ENCODE results near the gene KCNH8. TPM values are rescaled to one million over a fixed set of nuclear protein-coding genes. Genes with fewer than 3 reads are reported as not detected.

The KCNH8 gene
- polyA plus RNA-seq, 1 donor from 2014 or later = 28.9 TPM

- Histone ChIP-seq H3K9me3 (ENCODE audit: low read length) (no peaks in the 10 kb centered on the region), H3K9ac (ENCODE audit: low read length) (no peak overlapping the region), H3K36me3 (ENCODE audit: insufficient read depth, low read length) (no peaks in the 10 kb centered on the region), H3F3A (ENCODE audit: insufficient read depth, low read length, poor library complexity, severe bottlenecking) (no peaks in the 10 kb centered on the region), H3K27me3 (ENCODE audit: insufficient read depth, low read depth, low read length) (no peaks in the 10 kb centered on the region), H4K20me1 (ENCODE audit: insufficient read depth) (no peaks in the 10 kb centered on the region), H3K4me2 (ENCODE audit: low read length) (no peak overlapping the region), H3K9me2 (ENCODE audit: insufficient read depth, low read length) (no peaks in the 10 kb centered on the region), H2AFZ (ENCODE audit: low read depth, low read length) (no peak overlapping the region), H3K4me3 (ENCODE audit: low read length) (no peak overlapping the region), H3K27ac (ENCODE audit: low read length) (no peak overlapping the region), H3K79me2 (replicated peaks; ENCODE audit: insufficient read depth, low read length) (no peaks in the 10 kb centered on the region)
- no peak for TF ChIP-seq CTCF (IDR thresholded peaks at IDR 0.05; ENCODE audit: poor library complexity, severe bottlenecking)
These were observed 32.1 kb upstream of the KCNH8 start for GRCh38 chr3:19116239-19116638.

GRCh38 chr3:19124752-19125151 is 23.6 kb upstream of the KCNH8 start:
- no peak overlapping the region for H3K4me2 ChIP-seq (ENCODE audit: low read length)
- H3K27me3 ChIP-seq (ENCODE audit: insufficient read depth, low read depth, low read length) = no peaks in the 10 kb centered on the region
- H3K9ac ChIP-seq (ENCODE audit: low read length) = no peak overlapping the region
- no peaks in the 10 kb centered on the region for H3F3A ChIP-seq (ENCODE audit: insufficient read depth, low read length, poor library complexity, severe bottlenecking)
- no peaks in the 10 kb centered on the region for H3K36me3 ChIP-seq (ENCODE audit: insufficient read depth, low read length)
- TF ChIP-seq TAF1 (IDR thresholded peaks at IDR 0.05; ENCODE audit: low read depth) (no peak), RAD21 (conservative IDR thresholded peaks at IDR 0.05) (no peak), SMC3 (conservative IDR thresholded peaks at IDR 0.05; ENCODE audit: poor library complexity) (no peak), MXI1 (conservative IDR thresholded peaks at IDR 0.05; ENCODE audit: poor library complexity, severe bottlenecking) (no peak), EP300 (conservative IDR thresholded peaks at IDR 0.05; ENCODE audit: poor library complexity, severe bottlenecking) (no peak), POLR2AphosphoS5 (IDR thresholded peaks at IDR 0.05) (no peak), EZH2 (IDR thresholded peaks at IDR 0.05; ENCODE audit: borderline replicate concordance, insufficient read depth, low read length, poor library complexity, severe bottlenecking) (no peak), CTCF (IDR thresholded peaks at IDR 0.05; ENCODE audit: poor library complexity, severe bottlenecking) (no peak)
- TF ChIP-seq, protein P1, sequence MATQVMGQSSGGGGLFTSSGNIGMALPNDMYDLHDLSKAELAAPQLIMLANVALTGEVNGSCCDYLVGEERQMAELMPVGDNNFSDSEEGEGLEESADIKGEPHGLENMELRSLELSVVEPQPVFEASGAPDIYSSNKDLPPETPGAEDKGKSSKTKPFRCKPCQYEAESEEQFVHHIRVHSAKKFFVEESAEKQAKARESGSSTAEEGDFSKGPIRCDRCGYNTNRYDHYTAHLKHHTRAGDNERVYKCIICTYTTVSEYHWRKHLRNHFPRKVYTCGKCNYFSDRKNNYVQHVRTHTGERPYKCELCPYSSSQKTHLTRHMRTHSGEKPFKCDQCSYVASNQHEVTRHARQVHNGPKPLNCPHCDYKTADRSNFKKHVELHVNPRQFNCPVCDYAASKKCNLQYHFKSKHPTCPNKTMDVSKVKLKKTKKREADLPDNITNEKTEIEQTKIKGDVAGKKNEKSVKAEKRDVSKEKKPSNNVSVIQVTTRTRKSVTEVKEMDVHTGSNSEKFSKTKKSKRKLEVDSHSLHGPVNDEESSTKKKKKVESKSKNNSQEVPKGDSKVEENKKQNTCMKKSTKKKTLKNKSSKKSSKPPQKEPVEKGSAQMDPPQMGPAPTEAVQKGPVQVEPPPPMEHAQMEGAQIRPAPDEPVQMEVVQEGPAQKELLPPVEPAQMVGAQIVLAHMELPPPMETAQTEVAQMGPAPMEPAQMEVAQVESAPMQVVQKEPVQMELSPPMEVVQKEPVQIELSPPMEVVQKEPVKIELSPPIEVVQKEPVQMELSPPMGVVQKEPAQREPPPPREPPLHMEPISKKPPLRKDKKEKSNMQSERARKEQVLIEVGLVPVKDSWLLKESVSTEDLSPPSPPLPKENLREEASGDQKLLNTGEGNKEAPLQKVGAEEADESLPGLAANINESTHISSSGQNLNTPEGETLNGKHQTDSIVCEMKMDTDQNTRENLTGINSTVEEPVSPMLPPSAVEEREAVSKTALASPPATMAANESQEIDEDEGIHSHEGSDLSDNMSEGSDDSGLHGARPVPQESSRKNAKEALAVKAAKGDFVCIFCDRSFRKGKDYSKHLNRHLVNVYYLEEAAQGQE (IDR thresholded peaks at IDR 0.05; ENCODE audit: borderline replicate concordance) = no peak
- no peaks in the 10 kb centered on the region for H3K9me2 ChIP-seq (ENCODE audit: insufficient read depth, low read length)
- no peak overlapping the region for H3K4me3 ChIP-seq (ENCODE audit: low read length)
- H2AFZ ChIP-seq (ENCODE audit: low read depth, low read length) = no peak overlapping the region
- H3K27ac ChIP-seq (ENCODE audit: low read length) = no peak overlapping the region
- no peaks in the 10 kb centered on the region for H3K79me2 ChIP-seq (replicated peaks; ENCODE audit: insufficient read depth, low read length)
- no peaks in the 10 kb centered on the region for H4K20me1 ChIP-seq (ENCODE audit: insufficient read depth)
- H3K9me3 ChIP-seq (ENCODE audit: low read length) = no peaks in the 10 kb centered on the region
